Upper lobe of left lung (tissue), 6 donors: ENCODE data around the gene SLC41A3. TPM values are rescaled to one million over a fixed set of nuclear protein-coding genes. Genes with fewer than 3 reads are reported as not detected.

Experiments used
- ATAC-seq, 2 donors: fragments of 200-7000 bp; cut with Tn5 transposase; one replicate each; pipeline ENCODE4 v1.9.1; 2022; ENCODE audit warnings: mild to moderate bottlenecking in 2 of 2, moderate library complexity in 2 of 2; ENCODE audit not compliant: low FRiP score in 2 of 2
- DNase-seq, 2 donors: peaks; one replicate each; pipeline ENCODE4 v3.0.0-alpha.2; 2019 to 2020
- H3K27ac ChIP-seq, 4 donors: fragments of 200-600 bp; sonication (generic); one replicate each; pipeline ENCODE4 v1.5.1; 2016 to 2019
- H3K27me3 ChIP-seq, 4 donors: fragments of 200-600 bp; sonication (generic); one replicate each; pipeline ENCODE4 v1.5.1; 2017 to 2019
- H3K36me3 ChIP-seq, 4 donors: fragments of 200-600 bp; sonication (generic); one replicate each; pipeline ENCODE4 v1.5.1; 2016 to 2019
- H3K4me1 ChIP-seq, 4 donors: fragments of 200-600 bp; sonication (generic); one replicate each; pipeline ENCODE4 v1.5.1; 2018 to 2019
- H3K4me3 ChIP-seq, 4 donors: fragments of 200-600 bp; sonication (generic); one replicate each; pipeline ENCODE4 v1.5.1; 2017 to 2019; ENCODE audit warnings: mild to moderate bottlenecking in 2 of 4, moderate library complexity in 1 of 4
- H3K9me3 ChIP-seq, 4 donors: fragments of 200-600 bp; sonication (generic); one replicate each; pipeline ENCODE4 v1.5.1; 2018 to 2019
- CTCF ChIP-seq, 6 experiments: fragments of 450-650 bp in 4 of 6; fragments of 200-600 bp in 2 of 6; sonication (generic) in 2 of 6; IDR thresholded peaks; one replicate each; pipeline ENCODE4 v1.5.1; 2016 to 2019; ENCODE audit warnings: antibody characterized with exemption in 6 of 6
- EP300 ChIP-seq, 4 donors: sonication (generic); formaldehyde crosslinking; IDR thresholded peaks; one replicate each; pipeline ENCODE4 v1.5.1; 2017; ENCODE audit warnings: antibody characterized with exemption in 4 of 4, control low read depth in 2 of 4
- POLR2A ChIP-seq, 4 donors: fragments of 450-650 bp; IDR thresholded peaks; one replicate each; pipeline ENCODE4 v1.5.1; 2016 to 2017; ENCODE audit warnings: antibody characterized with exemption in 4 of 4, mild to moderate bottlenecking in 2 of 4
- POLR2AphosphoS5 ChIP-seq, 2 donors: sonication (generic); formaldehyde crosslinking; IDR thresholded peaks; one replicate each; pipeline ENCODE4 v1.5.1; 2017; ENCODE audit warnings: antibody characterized with exemption in 2 of 2
- WGBS, 2 donors: methylation state at CpG; one replicate each; pipeline ENCODE4 v1.1.5; 2017 to 2018; 5-methylcytosine and 5-hydroxymethylcytosine counted together
- total RNA-seq, 6 donors: library from RNA; depleted of rRNA in 4 of 6; stranded (reverse); fragments of >200 nt in 4 of 6; gene quantifications; one replicate each; pipeline versions ENCODE4 v1.1.0 to v1.2.1, GENCODE V29; 2016 to 2021
- donor health status: DM: no; HTN: no; CAD: no; lungs with moderate emphysema.
- donor health status: DM: no; HTN: yes; CAD: no; lungs with severe emphysema.

The SLC41A3 gene
- total RNA-seq, 6 donors from 2014 or later = 17.1 to 40.1 (median 32.3) TPM

GRCh38 chr3:126019683-126020082 is 64.2 kb downstream of the SLC41A3 start:
- no peaks in the 10 kb centered on the region for H3K27me3 ChIP-seq
- peaks cover 0 to 36% (median 12%) of the 10 kb centered on the region in 4 donors for H3K36me3 ChIP-seq
- H3K4me1 ChIP-seq = no peaks in the 10 kb centered on the region
- DNase-seq = no peak
- WGBS, 2 donors = 71 to 100% methylated on average over 1 to 5 of the region's 5 CpGs
- no peak overlapping the region for H3K27ac ChIP-seq
- no peaks in the 10 kb centered on the region for H3K9me3 ChIP-seq
- no peak for TF ChIP-seq EP300 (IDR thresholded peaks at IDR 0.05)
- TF ChIP-seq POLR2A (IDR thresholded peaks at IDR 0.05) = no peak
- no peak for TF ChIP-seq CTCF (IDR thresholded peaks at IDR 0.05)
- TF ChIP-seq POLR2AphosphoS5 (IDR thresholded peaks at IDR 0.05) = no peak
- ATAC-seq = no peak
- no peak overlapping the region for H3K4me3 ChIP-seq

- 84 to 91% methylated on average over 7 of the region's 7 CpGs for WGBS, 2 donors
- H3K9me3 ChIP-seq = no peaks in the 10 kb centered on the region
- DNase-seq = no peak
- peaks cover 0 to 37% (median 12%) of the 10 kb centered on the region in 4 donors for H3K36me3 ChIP-seq
- no peaks in the 10 kb centered on the region for H3K27me3 ChIP-seq
- ATAC-seq = no peak
- H3K4me3 ChIP-seq = no peak overlapping the region
- TF ChIP-seq POLR2A (IDR thresholded peaks at IDR 0.05) (no peak), EP300 (IDR thresholded peaks at IDR 0.05) (no peak)
- no peaks in the 10 kb centered on the region for H3K4me1 ChIP-seq
- no peak overlapping the region for H3K27ac ChIP-seq
Observed at GRCh38 chr3:126018995-126019394, 64.9 kb downstream of the SLC41A3 start.

GRCh38 chr3:126018545-126018944 is 65.4 kb downstream of the SLC41A3 start:
- no peak for TF ChIP-seq CTCF (IDR thresholded peaks at IDR 0.05)
- no peak for TF ChIP-seq POLR2A (IDR thresholded peaks at IDR 0.05)
- no peak for TF ChIP-seq EP300 (IDR thresholded peaks at IDR 0.05)
- no peak for TF ChIP-seq POLR2AphosphoS5 (IDR thresholded peaks at IDR 0.05)
- 81 to 100% methylated on average over 1 of the region's 1 CpG for WGBS, 2 donors
- Histone ChIP-seq H3K36me3 (peaks cover 0 to 36% (median 13%) of the 10 kb centered on the region in 4 donors), H3K4me1 (no peaks in the 10 kb centered on the region), H3K9me3 (no peaks in the 10 kb centered on the region), H3K27ac (no peak overlapping the region), H3K27me3 (no peaks in the 10 kb centered on the region), H3K4me3 (no peak overlapping the region)
- ATAC-seq (no peak), DNase-seq (no peak)

- H3K9me3 ChIP-seq = no peaks in the 10 kb centered on the region
- 89 to 96% methylated on average over 5 to 9 of the region's 9 CpGs for WGBS, 2 donors
- H3K4me1 ChIP-seq = no peaks in the 10 kb centered on the region
- H3K4me3 ChIP-seq = no peak overlapping the region
- no peak overlapping the region for H3K27ac ChIP-seq
- TF ChIP-seq EP300 (IDR thresholded peaks at IDR 0.05) = no peak
- TF ChIP-seq POLR2AphosphoS5 (IDR thresholded peaks at IDR 0.05) = no peak
- TF ChIP-seq CTCF (IDR thresholded peaks at IDR 0.05) = no peak
- no peak for TF ChIP-seq POLR2A (IDR thresholded peaks at IDR 0.05)
- no peak for ATAC-seq
- H3K27me3 ChIP-seq = no peaks in the 10 kb centered on the region
- H3K36me3 ChIP-seq = peaks cover 0 to 32% (median 10%) of the 10 kb centered on the region in 4 donors
- DNase-seq = no peak
Observed at GRCh38 chr3:126017362-126017761, 66.6 kb downstream of the SLC41A3 start.

GRCh38 chr3:126016616-126017015 is 67.3 kb downstream of the SLC41A3 start:
- peaks cover 0 to 39% (median 11%) of the 10 kb centered on the region in 4 donors for H3K36me3 ChIP-seq
- no peak for TF ChIP-seq CTCF (IDR thresholded peaks at IDR 0.05)
- no peak for TF ChIP-seq POLR2A (IDR thresholded peaks at IDR 0.05)
- TF ChIP-seq EP300 (IDR thresholded peaks at IDR 0.05) = no peak
- no peak for TF ChIP-seq POLR2AphosphoS5 (IDR thresholded peaks at IDR 0.05)
- H3K9me3 ChIP-seq = no peaks in the 10 kb centered on the region
- H3K27me3 ChIP-seq = no peaks in the 10 kb centered on the region
- no peak overlapping the region for H3K27ac ChIP-seq
- H3K4me1 ChIP-seq = no peaks in the 10 kb centered on the region
- 97 to 98% methylated on average over 8 of the region's 8 CpGs for WGBS, 2 donors
- no peak overlapping the region for H3K4me3 ChIP-seq
- ATAC-seq = no peak
- DNase-seq = no peak
